ENCODE results near the gene DSC1. TPM values are rescaled to one million over a fixed set of nuclear protein-coding genes. Genes with fewer than 3 reads are reported as not detected.

The DSC1 gene
- total RNA-seq, 3 donors from 2014 or later = 0.29 TPM; not detected in 2

DNA sequence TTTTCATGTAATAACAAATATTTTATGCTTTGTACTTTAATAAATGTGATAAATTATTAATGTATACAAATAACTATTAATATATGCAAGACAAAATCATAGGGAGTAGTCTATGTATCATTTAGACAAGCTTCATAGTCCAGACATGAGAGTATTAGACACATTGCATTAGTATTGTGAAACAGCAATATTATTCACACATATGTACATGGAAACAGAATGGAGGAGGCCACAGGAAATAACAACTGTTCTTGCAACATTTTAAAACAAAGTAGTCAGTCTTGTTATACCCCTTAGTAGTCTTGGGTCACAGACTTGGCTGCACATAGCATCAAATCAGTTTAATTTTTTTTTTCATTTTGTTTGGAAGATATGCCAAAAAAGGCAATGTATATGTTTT lies 15.8 kb downstream of the DSC1 start:
- Histone ChIP-seq H3K9me3 (no peaks in the 10 kb centered on the region), H3K36me3 (peaks cover 4% of the 10 kb centered on the region), H3K4me1 (no peaks in the 10 kb centered on the region), H3K4me3 (no peak overlapping the region), H3K27me3 (no peaks in the 10 kb centered on the region), H3K27ac (no peak overlapping the region)
- no peak for DNase-seq (ENCODE audit: low spot score in 2 of 2)
- intact Hi-C loops (cut with DNase I; ENCODE audit: low total_unique reads) = no loop called here
- TF ChIP-seq POLR2A (IDR thresholded peaks at IDR 0.05) (no peak), CTCF (IDR thresholded peaks at IDR 0.05) (no peak), POLR2AphosphoS5 (IDR thresholded peaks at IDR 0.05) (no peak)

DNA sequence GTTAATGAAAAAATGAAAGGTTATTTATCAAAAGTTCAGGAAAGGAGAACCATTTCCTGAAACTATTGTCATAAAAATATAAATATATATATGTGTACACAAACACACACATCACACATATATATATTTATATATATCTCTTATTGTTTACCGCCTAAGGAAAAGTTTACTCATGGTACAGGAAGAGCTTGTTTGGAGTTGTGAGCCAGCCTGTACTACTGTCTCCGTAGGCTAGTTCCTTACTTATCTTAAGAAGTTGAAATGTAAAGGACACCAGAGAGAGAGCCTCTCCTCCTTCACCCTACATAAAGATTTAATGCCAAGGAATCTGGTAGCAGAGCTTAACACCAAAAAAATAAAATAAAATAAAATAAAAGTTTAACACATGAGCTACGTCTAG lies 19.6 kb downstream of the DSC1 start:
- H3K27me3 ChIP-seq = no peaks in the 10 kb centered on the region
- intact Hi-C loops (cut with DNase I; ENCODE audit: low total_unique reads) = no loop called here
- no peaks in the 10 kb centered on the region for H3K4me1 ChIP-seq
- H3K4me3 ChIP-seq = no peak overlapping the region
- H3K27ac ChIP-seq = no peak overlapping the region
- DNase-seq (ENCODE audit: low spot score in 2 of 2) = no peak
- no peaks in the 10 kb centered on the region for H3K9me3 ChIP-seq
- no peak for TF ChIP-seq POLR2AphosphoS5 (IDR thresholded peaks at IDR 0.05)
- no peak for TF ChIP-seq POLR2A (IDR thresholded peaks at IDR 0.05)
- TF ChIP-seq CTCF (IDR thresholded peaks at IDR 0.05) = no peak
- H3K36me3 ChIP-seq = peaks cover 4% of the 10 kb centered on the region

DNA sequence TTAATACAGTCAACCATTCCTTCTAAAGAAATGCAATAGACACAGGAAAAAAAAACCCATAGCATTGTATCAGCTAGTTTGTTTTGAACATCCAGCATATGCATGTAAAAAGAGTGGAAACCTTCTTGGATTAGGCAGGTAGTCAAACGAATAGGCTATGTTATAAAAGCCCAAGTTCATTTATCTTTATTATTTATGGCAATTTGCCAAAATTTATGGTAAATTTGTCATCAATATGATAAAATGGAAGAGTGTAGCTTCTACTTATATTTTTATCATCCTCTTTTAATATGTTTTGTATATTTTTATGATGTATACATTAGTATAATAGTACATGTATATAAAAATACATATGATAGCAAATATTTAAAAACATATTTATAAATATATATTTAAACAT lies 23.9 kb downstream of the DSC1 start:
- no peak for DNase-seq (ENCODE audit: low spot score in 2 of 2)
- no peaks in the 10 kb centered on the region for H3K4me1 ChIP-seq
- no peak for TF ChIP-seq CTCF (IDR thresholded peaks at IDR 0.05)
- TF ChIP-seq POLR2AphosphoS5 (IDR thresholded peaks at IDR 0.05) = no peak
- TF ChIP-seq POLR2A (IDR thresholded peaks at IDR 0.05) = no peak
- H3K27me3 ChIP-seq = no peaks in the 10 kb centered on the region
- intact Hi-C loops (cut with DNase I; ENCODE audit: low total_unique reads) = no loop called here
- H3K9me3 ChIP-seq = no peaks in the 10 kb centered on the region
- no peak overlapping the region for H3K27ac ChIP-seq
- no peak overlapping the region for H3K4me3 ChIP-seq
- no peaks in the 10 kb centered on the region for H3K36me3 ChIP-seq

GRCh38 chr18:31134988-31135529 lies 27.6 kb downstream of the DSC1 start:
- no peaks in the 10 kb centered on the region for H3K36me3 ChIP-seq
- no peak for DNase-seq (ENCODE audit: low spot score in 2 of 2)
- H3K4me1 ChIP-seq = no peaks in the 10 kb centered on the region
- TF ChIP-seq POLR2AphosphoS5 (IDR thresholded peaks at IDR 0.05) (no peak), CTCF (IDR thresholded peaks at IDR 0.05) (no peak), POLR2A (IDR thresholded peaks at IDR 0.05) (no peak)
- H3K9me3 ChIP-seq = no peaks in the 10 kb centered on the region
- no peak overlapping the region for H3K4me3 ChIP-seq
- no peaks in the 10 kb centered on the region for H3K27me3 ChIP-seq
- no peak overlapping the region for H3K27ac ChIP-seq
- intact Hi-C loops (cut with DNase I; ENCODE audit: low total_unique reads) = no loop called here

- intact Hi-C loops (cut with DNase I; ENCODE audit: low total_unique reads) = no loop called here
- Histone ChIP-seq H3K4me3 (no peak overlapping the region), H3K36me3 (no peaks in the 10 kb centered on the region), H3K9me3 (no peaks in the 10 kb centered on the region), H3K27ac (no peak overlapping the region), H3K27me3 (no peaks in the 10 kb centered on the region), H3K4me1 (no peaks in the 10 kb centered on the region)
- no peak for DNase-seq (ENCODE audit: low spot score in 2 of 2)
- no peak for TF ChIP-seq POLR2A (IDR thresholded peaks at IDR 0.05)
- no peak for TF ChIP-seq POLR2AphosphoS5 (IDR thresholded peaks at IDR 0.05)
- no peak for TF ChIP-seq CTCF (IDR thresholded peaks at IDR 0.05)
These were observed 33.1 kb downstream of the DSC1 start for GRCh38 chr18:31129398-31130115.
